Keratinocyte (primary cell): ENCODE results near the gene DIAPH3. TPM values are rescaled to one million over a fixed set of nuclear protein-coding genes. Genes with fewer than 3 reads are reported as not detected.

Source experiments
- DNase-seq: peaks from one replicate; pipeline ENCODE4 v3.0.0-alpha.2; 2011; ENCODE audit warnings: low read depth, missing footprints, low spot score
- FAIRE-seq: peaks from 2 replicates; lab custom pipeline; 2011; peaks lifted over from hg19 to GRCh38; lab: Jason Lieb, UNC
- H2AFZ ChIP-seq: 2 replicates; pipeline ENCODE4 v1.6.0; 2012; ENCODE audit warnings: low read length, control low read depth, inconsistent platforms; ENCODE audit not compliant: control insufficient read depth
- H3K27ac ChIP-seq: 2 replicates; pipeline ENCODE4 v1.5.1; 2011; ENCODE audit warnings: low read length; ENCODE audit not compliant: control insufficient read depth, insufficient read depth
- H3K27me3 ChIP-seq: 3 replicates; pipeline ENCODE4 v1.6.0; 2011; ENCODE audit warnings: low read length; ENCODE audit not compliant: control insufficient read depth, insufficient read depth; ENCODE audit errors: extremely low read depth
- H3K36me3 ChIP-seq, 2 experiments: 2 replicates in 1 of 2; 3 replicates in 1 of 2; pipeline ENCODE4 v1.5.1; 2011; ENCODE audit warnings: low read length in 2 of 2, mild to moderate bottlenecking in 1 of 2; ENCODE audit not compliant: control insufficient read depth in 2 of 2, insufficient read depth in 2 of 2; ENCODE audit errors: extremely low read depth in 1 of 2
- H3K4me1 ChIP-seq: 3 replicates; pipeline ENCODE4 v1.5.1; 2011; ENCODE audit warnings: low read length; ENCODE audit not compliant: control insufficient read depth, insufficient read depth; ENCODE audit errors: extremely low read depth
- H3K4me2 ChIP-seq: 3 replicates; pipeline ENCODE4 v1.6.0; 2011; ENCODE audit warnings: low read depth, low read length; ENCODE audit not compliant: control insufficient read depth, insufficient read depth; ENCODE audit errors: extremely low read depth
- H3K4me3 ChIP-seq, 3 experiments: fragments of 200-600 bp in 1 of 3; sonication (generic) in 1 of 3; 2 replicates in 2 of 3; 3 replicates in 1 of 3; pipeline ENCODE4 v1.5.1; 2011 to 2016; ENCODE audit warnings: low read length in 3 of 3, mild to moderate bottlenecking in 3 of 3, control low read depth in 2 of 3, inconsistent platforms in 1 of 3, low read depth in 1 of 3, mixed read lengths in 1 of 3, mixed run types in 1 of 3, moderate library complexity in 1 of 3; ENCODE audit not compliant: control insufficient read depth in 2 of 3, insufficient read depth in 2 of 3; ENCODE audit errors: extremely low read depth in 1 of 3
- H3K79me2 ChIP-seq: 2 replicates; pipeline ENCODE4 v1.6.0; 2012; ENCODE audit warnings: low read length; ENCODE audit not compliant: control insufficient read depth, insufficient read depth
- H3K9ac ChIP-seq: 3 replicates; pipeline ENCODE4 v1.6.0; 2011; ENCODE audit warnings: low read length; ENCODE audit not compliant: control insufficient read depth, insufficient read depth; ENCODE audit errors: extremely low read depth
- H3K9me1 ChIP-seq: 3 replicates; pipeline ENCODE4 v1.6.0; 2011; ENCODE audit warnings: low read length; ENCODE audit not compliant: control insufficient read depth, insufficient read depth; ENCODE audit errors: extremely low read depth
- H3K9me3 ChIP-seq: 2 replicates; pipeline ENCODE4 v1.5.1; 2012; ENCODE audit warnings: low read depth, low read length; ENCODE audit not compliant: control insufficient read depth
- H4K20me1 ChIP-seq: 3 replicates; pipeline ENCODE4 v1.6.0; 2011; ENCODE audit warnings: low read length; ENCODE audit not compliant: control insufficient read depth, insufficient read depth; ENCODE audit errors: extremely low read depth
- EZH2 ChIP-seq: IDR thresholded peaks from one replicate; pipeline ENCODE4 v1.6.1; 2012; ENCODE audit warnings: inconsistent platforms, mild to moderate bottlenecking, low read length, moderate library complexity
- dilution Hi-C: fragments of 300-500 bp; cut with MboI; formaldehyde crosslinking; loops from one replicate; pipeline ENCODE4 v1.7.0; 2020; ENCODE audit warnings: low sequenced_read_pairs; ENCODE audit not compliant: extremely low pct_ligation_motif_present
- polyA plus RNA-seq, 5 experiments: library from polyadenylated mRNA; depleted of rRNA in 3 of 5; stranded (reverse) in 3 of 5; stranded (forward) in 1 of 5; unstranded in 1 of 5; fragments of >200 nt; gene quantifications; 1 replicate in 1 of 5; 2 replicates in 3 of 5; 3 replicates in 1 of 5; pipeline versions ENCODE4 v1.2.1 to v1.2.3, GENCODE V29; 2011 to 2012; ENCODE audit warnings: missing spikeins in 2 of 5, low read depth in 1 of 5, low replicate concordance in 1 of 5
- TF ChIP-seq, protein P1 (sequence below), 3 experiments: IDR thresholded peaks in 1 of 3; conservative IDR thresholded peaks in 1 of 3; optimal IDR thresholded peaks in 1 of 3; 2 replicates in 2 of 3; 3 replicates in 1 of 3; pipeline versions ENCODE3 to v1.5.1; 2011; ENCODE audit warnings: low read length in 3 of 3, mild to moderate bottlenecking in 3 of 3, moderate library complexity in 2 of 3, control low read depth in 1 of 3, inconsistent platforms in 1 of 3; ENCODE audit not compliant: insufficient read depth in 2 of 3; ENCODE audit errors: extremely low read depth in 1 of 3

DIAPH3 gene
- polyA plus RNA-seq, 1 donor (not counting 4 experiments of a cell fraction or from before 2014, with no cell fraction given): 9.0 TPM

DNA sequence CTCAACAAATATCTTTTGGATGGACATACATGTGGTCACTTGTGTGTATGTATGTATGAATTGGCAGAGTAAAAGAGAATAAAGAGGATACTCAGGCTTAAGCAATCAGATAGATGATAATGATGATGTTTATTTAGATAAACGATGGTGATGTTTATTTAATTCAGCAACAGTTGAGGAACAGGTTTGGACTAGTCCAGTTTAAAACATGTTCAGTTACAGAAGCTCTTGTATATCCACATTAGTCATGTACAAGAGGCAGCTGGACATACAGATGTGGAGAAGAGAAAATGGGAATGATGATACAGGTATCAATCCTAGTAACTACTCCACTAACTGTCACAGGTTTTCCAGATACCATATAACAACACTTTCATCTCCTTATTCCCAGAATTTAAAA lies 232.1 kb downstream of the DIAPH3 start:
- FAIRE-seq: no peak
- no peak overlapping the region for H2AFZ ChIP-seq
- H3K27me3 ChIP-seq: no peaks in the 10 kb centered on the region
- no peaks in the 10 kb centered on the region for H3K9me1 ChIP-seq
- H3K79me2 ChIP-seq: no peaks in the 10 kb centered on the region
- H3K4me3 ChIP-seq: no peak overlapping the region
- dilution Hi-C loops: no loop called here
- no peaks in the 10 kb centered on the region for H3K9me3 ChIP-seq
- no peak overlapping the region for H3K9ac ChIP-seq
- TF ChIP-seq, protein P1, sequence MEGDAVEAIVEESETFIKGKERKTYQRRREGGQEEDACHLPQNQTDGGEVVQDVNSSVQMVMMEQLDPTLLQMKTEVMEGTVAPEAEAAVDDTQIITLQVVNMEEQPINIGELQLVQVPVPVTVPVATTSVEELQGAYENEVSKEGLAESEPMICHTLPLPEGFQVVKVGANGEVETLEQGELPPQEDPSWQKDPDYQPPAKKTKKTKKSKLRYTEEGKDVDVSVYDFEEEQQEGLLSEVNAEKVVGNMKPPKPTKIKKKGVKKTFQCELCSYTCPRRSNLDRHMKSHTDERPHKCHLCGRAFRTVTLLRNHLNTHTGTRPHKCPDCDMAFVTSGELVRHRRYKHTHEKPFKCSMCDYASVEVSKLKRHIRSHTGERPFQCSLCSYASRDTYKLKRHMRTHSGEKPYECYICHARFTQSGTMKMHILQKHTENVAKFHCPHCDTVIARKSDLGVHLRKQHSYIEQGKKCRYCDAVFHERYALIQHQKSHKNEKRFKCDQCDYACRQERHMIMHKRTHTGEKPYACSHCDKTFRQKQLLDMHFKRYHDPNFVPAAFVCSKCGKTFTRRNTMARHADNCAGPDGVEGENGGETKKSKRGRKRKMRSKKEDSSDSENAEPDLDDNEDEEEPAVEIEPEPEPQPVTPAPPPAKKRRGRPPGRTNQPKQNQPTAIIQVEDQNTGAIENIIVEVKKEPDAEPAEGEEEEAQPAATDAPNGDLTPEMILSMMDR (optimal IDR thresholded peaks at IDR 0.05 in 1 of 3, IDR thresholded peaks at IDR 0.05 in 1 of 3, conservative IDR thresholded peaks at IDR 0.05 in 1 of 3; ENCODE audit: extremely low read depth in 1 of 3, insufficient read depth in 2 of 3, low read length in 3 of 3): no peak
- TF ChIP-seq EZH2: no peak
- no peaks in the 10 kb centered on the region for H4K20me1 ChIP-seq
- H3K27ac ChIP-seq: no peak overlapping the region
- H3K36me3 ChIP-seq: no peaks in the 10 kb centered on the region
- DNase-seq: no peak
- H3K4me1 ChIP-seq: no peaks in the 10 kb centered on the region
- H3K4me2 ChIP-seq: no peak overlapping the region

DNA sequence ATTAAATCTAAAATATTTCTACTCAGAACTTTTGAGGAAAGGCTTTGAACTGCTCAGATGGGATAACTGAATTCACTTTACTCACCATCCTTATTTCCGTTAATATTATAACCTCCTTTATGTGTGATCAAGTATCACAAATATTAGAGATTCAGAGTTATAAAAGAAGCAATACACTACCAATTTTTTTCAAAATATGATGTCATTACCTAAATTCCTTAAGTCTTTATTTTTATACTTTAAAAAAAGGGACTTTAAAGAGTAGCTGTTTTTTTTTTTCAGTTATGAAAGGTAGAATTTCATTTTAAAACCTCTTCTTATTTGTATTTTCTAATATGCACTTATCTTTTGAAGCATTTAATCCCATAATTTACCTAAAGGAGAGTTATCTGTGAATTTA lies 239.5 kb downstream of the DIAPH3 start:
- dilution Hi-C loops: no loop called here
- Histone ChIP-seq H3K4me3 (no peak overlapping the region), H3K79me2 (no peaks in the 10 kb centered on the region), H3K9me3 (no peaks in the 10 kb centered on the region), H3K27ac (no peak overlapping the region), H3K4me1 (peaks cover 2% of the 10 kb centered on the region), H2AFZ (no peak overlapping the region), H3K9me1 (no peaks in the 10 kb centered on the region), H3K27me3 (no peaks in the 10 kb centered on the region), H3K9ac (no peak overlapping the region), H3K36me3 (no peaks in the 10 kb centered on the region), H4K20me1 (no peaks in the 10 kb centered on the region), H3K4me2 (no peak overlapping the region)
- TF ChIP-seq, protein P1 (optimal IDR thresholded peaks at IDR 0.05 in 1 of 3, IDR thresholded peaks at IDR 0.05 in 1 of 3, conservative IDR thresholded peaks at IDR 0.05 in 1 of 3; ENCODE audit: extremely low read depth in 1 of 3, insufficient read depth in 2 of 3, low read length in 3 of 3): no peak
- no peak for TF ChIP-seq EZH2
- DNase-seq: no peak
- FAIRE-seq: no peak
